ENCODE measurements around the gene OR2H1.

Gene OR2H1

DNA sequence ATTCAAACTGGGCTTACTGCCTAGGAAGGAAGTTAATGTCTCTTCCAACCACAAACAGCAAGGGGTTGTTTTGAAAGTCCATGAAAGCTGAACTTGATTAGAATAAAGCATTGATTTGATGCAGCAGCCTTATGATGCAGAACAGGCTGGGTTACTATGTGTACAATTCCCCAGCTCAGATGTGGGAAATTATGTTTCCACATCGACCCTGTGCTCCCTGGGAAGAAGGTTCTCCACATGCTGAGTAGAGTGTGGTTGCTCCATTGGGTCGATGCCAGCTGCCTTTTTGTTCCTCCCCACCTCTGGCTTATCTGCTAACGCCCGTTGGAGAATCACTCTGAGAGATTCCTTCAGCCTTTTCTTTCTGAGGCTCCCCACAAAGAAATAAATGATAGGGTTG, 29.6 kb downstream of the OR2H1 start:
- DNase-seq, result no peak

DNA sequence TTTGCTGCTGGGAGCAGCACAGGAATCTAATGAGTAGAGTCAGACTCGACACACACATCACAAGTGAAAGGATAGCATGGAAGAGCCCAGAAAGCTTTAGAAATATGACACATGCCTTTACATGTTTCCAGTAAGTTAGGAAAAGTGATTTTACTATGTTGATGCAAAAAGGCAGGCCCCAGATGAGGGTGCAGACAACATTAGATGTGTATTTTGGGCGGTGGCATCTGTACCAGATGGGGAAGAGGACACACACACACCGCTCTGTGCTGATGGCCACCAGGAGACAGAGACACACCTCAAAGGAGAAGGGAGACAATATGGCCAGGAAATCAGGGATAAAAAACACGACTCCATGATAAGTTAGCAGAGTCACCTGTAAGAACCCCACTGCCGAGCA, 30.2 kb downstream of the OR2H1 start:
- no peak for DNase-seq

DNA sequence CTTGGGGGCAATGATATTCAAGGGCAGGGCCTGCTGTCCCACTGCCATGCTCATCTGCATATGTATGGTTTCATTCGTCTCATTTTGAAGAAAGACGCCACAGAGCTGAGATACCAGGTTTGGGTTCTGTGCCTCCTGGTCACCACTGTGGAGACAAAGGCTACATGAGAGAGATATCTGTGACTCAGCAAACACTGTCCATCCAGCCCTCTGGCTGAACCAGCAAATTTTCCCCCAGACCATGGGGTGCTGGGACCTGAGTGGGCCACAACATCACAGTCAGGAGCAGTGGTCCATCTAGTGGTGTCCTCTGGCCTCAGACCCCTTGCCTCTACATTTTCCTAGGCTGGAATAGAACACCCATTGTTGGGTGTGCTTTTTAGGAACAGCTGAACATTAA, 30.7 kb downstream of the OR2H1 start, which contains the start of gene MAS1L:
Gene MAS1L (minus strand): TSS at position 297 of the 400 bp plus-strand sequence. CDS start 54 bp downstream, at position 243.
- no peak for DNase-seq

DNA sequence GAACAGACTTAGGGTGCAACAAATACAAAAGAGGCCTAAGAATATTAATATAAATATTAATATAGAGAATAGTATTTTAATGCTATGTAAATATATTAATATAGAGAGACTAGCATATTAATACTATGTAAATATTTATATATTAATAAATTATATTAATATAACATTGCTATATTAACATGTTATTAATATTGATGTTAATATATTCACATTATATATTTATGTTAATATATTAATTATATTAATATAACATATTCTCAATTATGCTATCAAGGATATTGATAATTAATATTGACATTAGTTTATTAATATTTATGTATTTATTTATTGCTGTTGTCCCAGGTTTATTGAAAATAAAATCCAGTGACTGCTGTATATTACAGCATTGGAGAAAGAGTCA, 31.9 kb downstream of the OR2H1 start:
- DNase-seq, result no peak

DNA sequence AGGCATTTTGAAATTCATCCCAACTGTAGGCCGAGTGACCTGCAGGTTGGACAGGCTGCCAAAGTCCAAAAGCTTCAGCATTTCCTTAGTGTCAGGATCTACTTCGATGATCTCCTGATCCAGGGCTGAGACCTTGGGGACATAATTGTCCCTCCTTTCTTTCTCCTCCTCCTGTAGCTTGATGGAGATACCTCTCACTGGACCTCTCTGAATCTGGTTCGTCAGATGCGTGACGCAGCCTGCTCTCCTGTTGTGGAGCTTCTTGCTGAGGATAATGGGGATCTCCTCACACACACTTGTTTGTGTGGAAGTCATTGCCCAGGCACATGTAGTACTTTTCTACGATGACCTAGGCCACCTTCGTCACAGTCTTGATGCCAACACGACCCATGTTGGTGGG, 32.3 kb downstream of the OR2H1 start:
- no peak for DNase-seq

DNA sequence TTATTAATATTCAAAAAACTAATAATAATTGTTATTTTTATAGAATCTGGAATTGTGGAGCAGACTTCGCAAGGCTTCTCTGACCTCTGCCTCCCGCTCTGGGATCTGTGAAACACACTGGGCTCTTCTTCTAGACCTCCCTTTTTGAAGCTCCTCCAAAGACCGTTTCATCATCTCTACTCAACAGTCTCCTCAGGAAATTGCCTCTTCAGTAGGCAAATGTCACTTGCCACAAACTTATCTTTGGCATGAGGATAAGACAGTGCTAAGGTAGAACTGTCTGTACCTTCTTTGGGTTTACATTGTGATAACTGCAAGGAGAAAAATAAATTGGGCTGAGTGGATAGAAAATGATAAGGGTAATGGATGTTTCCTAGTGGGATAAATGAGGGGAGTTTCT, 33.1 kb downstream of the OR2H1 start:
- DNase-seq, result no peak

DNA sequence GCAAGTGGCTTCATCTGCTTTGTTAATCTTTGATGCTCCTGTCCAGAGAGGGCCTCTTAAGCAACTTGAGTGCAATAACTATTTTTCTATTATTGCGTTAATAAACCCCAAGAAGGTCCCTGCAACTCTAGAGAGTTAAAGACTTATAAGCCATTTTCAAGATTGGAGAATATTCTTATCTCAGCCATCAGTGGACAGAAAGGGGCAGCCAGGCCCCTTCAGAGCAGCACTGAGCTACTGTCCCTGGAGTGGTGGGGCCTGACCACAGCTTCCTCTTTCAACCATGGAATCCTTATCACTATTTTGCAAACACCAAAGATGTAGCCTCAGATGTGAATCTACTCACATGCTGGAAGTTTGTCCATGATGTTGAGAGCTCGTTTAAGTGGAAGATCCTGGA, 33.6 kb downstream of the OR2H1 start:
- DNase-seq, result no peak

DNA sequence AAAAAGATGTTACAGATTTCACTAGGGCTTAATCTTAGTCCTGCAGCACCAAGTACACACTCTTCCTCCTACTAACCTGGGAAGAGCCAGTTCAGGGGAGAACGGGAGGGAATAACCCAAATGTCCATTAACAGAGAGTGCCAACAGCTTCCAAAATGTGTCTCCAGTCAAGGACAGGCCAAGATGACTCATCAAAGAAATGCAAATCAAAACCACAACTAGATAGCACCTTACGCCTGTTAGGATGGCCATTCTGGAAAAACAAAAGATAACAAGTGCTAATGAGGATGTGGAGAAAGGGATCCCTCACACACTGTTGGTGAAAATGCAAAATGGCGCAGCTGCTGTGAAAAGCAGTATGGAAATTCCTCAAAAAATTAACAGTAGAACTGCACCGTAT, 34.6 kb downstream of the OR2H1 start:
- no peak for DNase-seq

DNA sequence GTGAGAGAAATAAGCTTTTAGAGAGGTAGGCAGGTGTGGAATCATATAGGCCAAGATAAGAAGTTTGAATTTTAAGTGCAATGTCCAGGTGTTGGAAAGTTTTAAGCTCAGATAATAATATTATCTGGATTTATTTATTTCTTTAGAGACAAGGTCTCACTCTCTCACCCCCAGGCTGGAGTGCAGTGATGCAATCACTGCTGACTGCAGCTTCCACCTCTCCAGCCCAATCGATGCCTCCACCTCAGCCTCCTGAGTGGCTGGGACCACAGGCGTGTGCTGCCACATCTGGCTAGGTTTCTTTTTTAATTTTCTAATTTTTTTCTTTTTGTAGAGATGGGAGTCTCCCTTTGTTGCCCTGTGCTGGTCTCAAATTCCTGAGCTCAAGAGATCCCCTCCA, 36.3 kb downstream of the OR2H1 start:
- no peak for DNase-seq

DNA sequence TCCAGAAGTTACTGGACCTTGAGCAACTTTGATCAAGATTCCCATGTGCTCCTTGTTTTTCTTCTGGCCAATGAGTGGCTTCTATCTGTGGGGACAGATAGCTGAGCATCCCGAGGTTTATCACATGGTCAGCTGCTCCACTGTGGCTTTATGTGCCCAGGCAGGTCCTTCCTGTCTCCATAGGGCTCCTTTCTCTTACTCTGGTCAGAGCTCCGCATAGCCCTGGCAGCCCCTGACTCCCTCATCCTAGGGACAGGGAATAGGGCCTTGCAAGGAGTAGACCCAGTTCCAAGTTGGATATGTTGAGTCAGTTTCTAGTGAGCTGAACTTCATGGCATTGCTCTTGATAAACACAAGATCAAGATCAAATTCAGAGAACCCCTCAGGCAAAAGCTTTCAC, 37.2 kb downstream of the OR2H1 start:
- DNase-seq, result no peak

DNA sequence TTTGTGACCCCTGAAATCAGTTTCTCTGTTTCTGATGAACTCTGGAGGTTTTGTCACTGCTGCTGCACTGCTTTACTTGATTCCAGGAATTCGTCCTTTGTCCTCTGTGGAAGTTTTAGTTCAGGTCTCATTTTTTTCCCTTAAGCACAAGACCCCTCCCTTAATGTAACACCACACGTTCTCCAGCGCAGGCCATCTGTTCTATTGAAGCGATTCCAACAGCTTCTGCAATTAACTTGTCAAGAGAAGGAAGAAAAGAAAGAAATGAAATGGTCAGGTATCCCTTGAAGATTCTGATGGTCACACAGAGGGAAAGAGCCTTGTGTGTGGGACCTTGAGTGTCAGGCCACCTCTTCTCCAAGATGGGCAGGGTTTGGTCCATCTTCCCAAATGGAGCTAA, 38.6 kb downstream of the OR2H1 start:
- no peak for DNase-seq

DNA sequence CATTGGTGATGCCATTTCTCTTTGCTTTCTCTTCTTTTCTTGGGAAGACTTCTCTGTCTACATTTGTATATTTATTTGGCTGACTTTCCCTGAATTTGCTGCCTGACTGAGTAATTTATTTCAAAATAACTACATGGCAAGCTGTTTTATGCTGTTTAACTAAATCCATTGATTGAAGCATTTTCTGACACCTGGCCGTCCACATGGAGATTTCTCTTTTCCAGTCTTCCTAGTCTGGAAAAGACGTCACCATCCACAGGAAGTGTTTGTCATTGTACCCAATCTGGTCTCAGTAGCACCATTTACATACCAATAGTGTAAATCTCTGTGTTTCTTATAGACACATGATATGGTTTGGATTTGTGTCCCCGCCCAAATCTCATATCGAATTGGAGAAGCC, 40.0 kb downstream of the OR2H1 start:
- DNase-seq, result no peak

DNA sequence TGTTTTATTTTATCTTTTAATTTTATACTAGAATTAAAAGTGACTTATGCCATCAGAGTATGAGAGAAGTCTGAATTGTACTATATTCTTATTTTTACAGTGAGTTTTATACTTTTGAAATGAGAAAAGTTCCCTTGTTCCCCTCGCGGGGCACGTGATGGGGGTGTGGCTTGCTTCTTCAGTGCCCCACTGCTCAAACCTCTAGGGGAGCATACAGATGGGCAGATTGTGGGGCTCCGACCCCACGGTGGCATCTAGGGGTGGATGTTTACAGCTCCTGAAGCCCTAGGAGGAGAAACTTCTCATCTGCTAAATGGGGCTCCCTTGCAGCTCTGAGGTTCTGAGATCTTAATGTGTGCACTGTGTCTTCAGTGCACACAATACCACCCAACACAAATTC, 42.7 kb downstream of the OR2H1 start:
- DNase-seq, result no peak

DNA sequence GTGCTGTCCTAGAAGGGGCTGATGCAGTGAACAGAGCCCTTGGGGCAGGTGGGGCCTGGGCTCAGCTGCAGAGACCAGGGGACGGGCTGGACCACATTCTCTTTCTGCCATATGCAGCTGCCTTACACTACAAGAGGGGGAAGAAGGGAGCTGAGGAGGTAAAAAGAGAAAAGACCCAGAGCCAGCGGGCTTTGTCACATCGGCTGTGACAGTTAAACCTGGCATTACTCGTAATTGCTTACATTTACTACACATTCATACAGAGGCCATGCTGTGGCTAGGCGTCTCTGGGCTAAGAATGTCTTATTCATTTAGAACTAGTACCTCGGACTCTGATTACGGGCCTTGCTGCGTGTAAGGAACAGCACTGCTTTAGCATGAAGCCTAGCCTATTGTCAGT, 43.6 kb downstream of the OR2H1 start:
- DNase-seq, result no peak

DNA sequence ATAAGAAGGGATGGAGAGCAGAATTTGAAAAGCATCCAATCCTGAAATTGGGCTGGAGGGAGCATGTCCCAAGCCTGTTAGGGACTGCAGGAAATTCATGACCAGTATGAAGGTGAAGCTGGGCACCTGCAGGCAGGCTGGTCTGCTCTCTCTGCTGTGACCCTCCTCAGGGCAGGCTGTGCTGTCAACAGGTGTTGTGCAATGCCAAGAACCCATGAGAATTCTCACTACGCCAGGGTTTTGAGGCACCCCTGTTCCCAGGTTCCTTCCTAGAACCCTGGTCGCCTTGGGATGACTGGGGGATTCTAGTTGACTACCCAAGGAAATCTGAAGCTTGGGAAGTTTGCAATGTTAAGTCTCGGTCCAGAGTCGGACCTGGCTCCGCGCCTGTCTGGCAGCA, 44.2 kb downstream of the OR2H1 start:
- DNase-seq, result no peak

DNA sequence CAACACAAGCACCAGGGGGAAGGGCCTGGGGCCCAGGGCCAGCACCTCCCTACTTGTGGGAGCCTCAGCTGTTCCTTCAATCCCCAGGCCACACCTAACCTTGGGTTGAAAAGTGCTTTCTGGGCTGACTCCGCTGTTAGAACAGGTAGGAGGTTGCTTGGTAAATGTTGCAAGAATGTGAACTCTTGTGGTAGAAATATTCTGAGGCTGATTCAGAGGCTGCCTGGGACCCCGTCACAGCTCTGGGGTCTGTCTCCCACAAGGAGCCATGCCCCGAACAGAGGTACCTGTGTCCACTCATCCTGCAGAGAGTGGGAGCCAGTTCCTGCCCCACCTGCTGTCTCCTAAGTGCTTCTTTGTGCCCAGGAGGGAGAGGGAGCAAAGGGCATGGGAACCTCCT, 45.2 kb downstream of the OR2H1 start:
- DNase-seq, result no peak

DNA sequence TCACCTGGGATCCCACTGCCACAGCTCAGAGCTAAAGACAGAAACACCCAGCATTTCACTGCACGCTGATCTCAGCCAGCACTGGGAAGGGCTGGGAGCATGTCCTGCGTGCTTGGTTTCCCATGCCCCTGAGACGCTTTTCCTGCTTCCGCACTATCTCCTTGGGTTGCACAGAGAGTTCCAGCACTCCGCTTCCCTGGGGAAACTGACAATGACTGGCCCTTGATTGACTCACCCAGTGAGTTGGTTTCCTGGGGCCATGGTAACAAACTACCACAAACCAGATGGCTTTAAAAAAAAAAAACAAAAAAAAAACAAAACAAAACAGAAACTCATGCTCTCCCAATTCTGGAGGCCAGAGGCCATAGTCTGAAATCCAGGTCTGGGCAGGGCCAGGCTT, 45.6 kb downstream of the OR2H1 start:
- DNase-seq, result no peak

DNA sequence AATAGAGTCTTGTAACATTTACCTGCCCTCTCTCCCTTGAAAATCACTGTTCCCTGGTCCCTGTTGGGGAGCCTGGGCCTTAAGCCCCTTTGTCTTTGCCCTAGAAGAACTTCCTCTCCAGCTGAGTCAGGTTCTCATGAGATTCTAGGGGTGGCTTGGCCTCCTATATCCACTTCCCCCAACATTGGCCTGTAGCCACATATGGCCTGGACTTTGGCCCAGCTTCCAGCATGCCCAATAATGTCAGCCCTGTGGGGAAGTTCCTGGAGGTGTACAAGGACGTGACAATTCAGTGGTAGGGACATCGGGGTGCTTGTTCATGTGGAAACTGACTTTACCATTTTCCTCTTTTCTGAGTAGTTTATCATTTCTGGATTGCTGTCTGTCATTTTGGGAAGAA, 48.0 kb downstream of the OR2H1 start:
- no peak for DNase-seq

DNA sequence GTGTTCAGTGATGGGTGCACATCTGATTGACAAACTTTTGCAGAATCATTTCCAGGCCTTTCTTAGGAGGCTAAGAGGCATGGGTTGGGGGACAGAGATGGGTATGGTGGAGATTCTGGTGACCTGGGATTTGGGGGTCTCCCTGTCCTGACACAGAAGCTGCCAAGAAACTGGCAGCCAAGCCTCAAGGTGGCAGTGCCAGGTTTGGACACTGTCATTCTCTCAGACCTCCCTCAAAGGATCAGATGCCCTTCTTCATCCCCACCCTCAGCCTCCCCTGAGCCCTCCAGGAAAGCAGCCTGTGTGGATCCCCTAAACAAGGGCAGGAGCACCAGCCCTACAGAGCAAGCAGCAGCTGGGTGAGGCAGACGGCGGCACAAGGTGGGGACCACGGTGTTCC, 48.9 kb downstream of the OR2H1 start:
- no peak for DNase-seq

DNA sequence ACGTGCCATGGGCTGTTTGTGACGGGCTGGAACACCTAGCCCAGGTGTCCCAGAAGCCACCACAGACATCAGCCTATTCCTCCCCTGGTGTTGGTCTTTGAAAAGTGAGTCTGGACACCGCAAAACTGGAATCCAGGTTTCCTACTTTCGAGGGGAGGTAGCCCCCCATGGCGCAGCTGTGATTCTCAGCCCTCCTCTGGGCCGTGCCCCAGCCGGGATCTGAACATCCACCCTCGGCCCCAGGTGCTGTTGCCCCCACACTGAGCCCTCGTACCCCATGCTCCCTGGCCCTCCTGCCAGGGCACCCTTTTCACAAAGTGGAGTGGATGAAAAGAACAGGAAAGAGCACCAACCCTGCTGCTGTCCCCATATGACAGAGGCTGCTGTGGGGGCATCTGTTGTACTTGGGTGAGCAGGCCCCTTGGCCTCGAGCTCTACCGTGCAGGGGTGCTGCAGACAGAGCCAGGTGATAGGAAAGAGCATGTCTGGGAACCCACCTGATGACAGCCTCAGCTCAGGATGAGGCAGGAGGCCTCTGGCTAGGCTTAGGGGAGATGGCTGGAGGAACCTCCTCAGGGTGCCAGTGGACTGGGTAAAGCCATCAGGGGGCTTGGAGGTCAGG, 49.6 kb downstream of the OR2H1 start:
- DNase-seq, result no peak

DNA sequence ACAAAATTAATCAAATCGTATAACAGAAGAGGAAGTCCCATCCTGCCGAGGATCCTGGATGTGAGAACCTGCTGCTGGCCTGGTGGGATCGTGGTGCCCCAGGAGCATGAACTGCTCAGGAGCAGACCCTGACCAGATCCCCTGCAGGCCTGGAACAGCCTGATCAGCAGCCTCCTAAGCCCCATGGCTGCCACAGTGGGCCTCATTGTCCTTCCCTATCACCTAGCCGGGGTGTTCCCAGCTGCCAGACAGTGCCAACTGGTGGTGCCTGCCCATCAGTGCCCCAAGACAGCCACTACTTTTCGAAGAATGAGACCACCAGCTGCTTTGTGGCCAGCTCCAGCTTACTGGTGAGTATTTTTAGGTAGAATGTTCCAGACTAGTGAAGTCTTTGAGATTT, 50.4 kb downstream of the OR2H1 start:
- DNase-seq, result no peak

DNA sequence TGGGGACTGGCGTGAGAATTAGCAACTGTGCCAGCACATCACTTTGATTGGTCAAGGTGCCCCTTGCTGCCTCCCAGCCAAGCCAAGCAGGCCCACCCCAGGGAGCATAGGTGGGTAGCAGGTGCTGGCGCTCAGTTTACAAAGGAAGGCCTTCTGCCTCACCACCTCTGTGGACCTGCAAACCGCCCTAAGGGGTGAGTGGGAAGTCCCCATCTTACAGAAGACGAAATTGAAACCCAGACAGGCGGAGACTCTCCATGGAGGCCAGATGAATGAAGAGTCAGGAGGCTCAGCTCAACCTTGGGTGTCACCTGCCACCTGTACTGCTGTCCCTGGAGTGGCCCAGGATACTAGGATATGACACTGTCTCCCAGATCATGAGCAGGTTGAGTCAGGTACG, 52.3 kb downstream of the OR2H1 start:
- DNase-seq, result no peak

DNA sequence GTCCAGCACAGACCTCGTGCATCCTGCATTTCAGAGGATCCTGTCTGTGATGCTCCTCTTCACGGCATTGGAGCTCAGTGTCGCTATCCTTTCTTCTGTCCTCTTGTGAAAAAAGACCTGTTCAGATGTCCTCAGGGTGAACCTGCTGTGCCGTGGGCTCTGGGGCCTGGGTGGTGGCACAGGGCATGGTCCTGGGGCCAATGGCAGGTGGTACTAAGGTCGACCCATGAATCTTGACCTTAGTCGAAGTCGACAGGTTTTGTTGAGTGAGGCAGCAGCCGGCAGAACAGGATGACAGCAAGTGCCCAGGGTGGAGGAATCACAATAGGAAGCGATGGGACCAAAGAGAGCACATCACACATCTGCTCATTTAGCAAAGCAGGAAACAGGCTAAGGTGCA, 52.8 kb downstream of the OR2H1 start:
- no peak for DNase-seq

DNA sequence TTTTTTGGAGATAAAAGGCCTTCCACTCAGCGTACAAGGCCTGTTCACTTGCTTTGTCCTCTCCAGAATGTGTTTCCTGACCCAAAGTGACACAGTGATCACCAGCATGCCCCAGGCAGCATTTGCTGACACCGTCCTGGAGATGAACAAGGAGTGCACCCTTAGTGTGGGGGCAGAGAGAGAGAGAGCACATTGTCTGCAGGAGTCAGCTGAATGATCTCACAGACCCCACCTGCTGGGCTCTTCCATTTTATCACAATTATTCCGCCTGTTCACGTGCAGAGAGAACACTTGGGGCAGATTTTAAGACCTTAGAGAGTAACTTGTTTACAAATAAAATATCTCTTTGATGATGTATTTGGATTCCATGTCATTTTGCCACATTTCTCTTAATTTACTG, 53.2 kb downstream of the OR2H1 start:
- no peak for DNase-seq

DNA sequence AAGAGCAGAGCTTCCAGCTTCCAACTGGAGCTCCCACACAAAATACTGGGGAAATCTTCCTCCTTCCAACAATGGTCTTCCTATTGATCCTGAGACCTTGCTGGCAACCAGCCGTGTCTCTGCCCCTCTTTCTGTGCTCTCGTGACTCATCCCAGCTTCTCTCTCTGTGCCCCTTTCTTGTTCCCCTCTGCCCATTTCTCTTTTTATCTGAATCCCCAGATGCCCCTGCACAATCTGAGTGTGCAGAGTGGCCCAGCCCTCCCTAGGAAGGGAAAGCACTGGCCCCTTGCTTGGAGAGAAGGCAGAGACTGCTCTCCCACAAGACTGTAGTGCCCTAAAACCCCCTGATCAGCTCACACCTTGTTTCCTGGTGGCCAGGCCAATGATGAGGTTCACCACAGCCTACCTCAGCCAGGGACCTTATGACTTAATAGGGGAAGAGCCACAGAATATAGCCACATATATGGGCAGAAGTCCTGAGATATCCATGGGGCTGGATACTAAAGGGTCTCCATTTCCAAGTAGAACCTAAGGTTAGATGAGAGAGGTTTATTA, 53.9 kb downstream of the OR2H1 start:
- DNase-seq, result no peak
